Stimulated activated CD4-positive, alpha-beta T cell treated with anti-CD3 and anti-CD28 coated beads, Interleukin-1b, Interleukin-23, amount 100 ng/mL, for 4 hours (primary cell): ENCODE data around the gene PEX19.

ENCODE experiments used
- DNase-seq, 2 donors: peaks; one replicate each; pipeline ENCODE4 v3.0.0-alpha.2; 2020; ENCODE audit warnings: low read depth in 2 of 2

PEX19 gene

DNA sequence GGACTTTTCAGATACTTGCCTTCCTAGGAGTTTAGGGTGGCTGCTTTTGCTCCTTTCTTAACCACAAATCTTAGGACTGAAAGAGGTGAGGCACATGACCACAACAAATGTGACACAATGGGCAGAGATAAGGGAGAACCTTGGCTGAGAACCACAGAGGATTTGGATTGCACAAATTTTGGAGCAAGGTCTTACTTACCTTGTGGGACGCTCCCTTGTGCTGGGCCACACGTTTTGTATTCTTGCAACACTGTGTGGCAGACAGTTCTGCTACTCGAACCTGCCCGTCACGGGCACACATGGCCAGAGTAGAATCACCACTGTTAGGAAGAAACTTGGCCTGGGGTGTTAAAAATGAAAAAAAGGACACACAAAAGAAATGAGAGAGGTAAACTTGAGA lies 46.5 kb downstream of the PEX19 start:
- no peak for DNase-seq

DNA sequence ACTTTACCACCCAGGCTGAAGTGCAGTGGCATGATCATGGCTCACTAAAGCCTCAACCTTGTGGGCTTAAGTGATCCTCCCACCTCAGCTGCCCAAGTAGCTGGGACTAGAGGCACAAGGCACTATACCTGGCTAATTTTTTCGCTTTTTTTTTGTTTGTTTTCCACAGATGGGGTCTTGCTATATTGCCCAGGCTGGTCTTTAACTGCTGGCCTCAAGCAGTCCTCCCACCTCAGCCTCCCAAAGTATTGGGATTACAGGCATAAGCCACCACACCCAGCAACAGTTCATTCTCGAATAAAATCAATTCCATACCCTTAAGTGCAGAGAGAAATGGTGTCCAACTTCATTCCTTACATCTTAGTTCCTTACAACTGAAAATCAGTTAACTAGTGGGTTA lies 47.4 kb downstream of the PEX19 start:
- DNase-seq, result no peak

DNA sequence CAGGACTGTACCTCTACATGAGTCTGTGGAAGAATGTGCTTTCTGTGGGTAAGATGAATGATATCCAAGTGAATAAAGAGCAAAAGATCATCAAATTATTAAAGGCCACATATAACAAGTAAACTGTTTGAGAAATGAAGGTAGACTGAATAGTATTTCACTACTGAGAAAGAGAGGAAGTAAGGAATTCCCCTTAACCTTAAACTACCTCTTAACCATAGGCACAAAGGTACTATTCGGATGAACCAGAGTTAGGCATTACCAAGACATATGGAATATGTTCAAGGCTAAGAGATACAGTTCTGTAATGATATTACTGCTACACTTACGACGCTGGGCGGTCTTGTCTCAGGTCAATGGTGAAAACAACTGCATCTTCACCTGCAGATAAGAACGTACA lies 48.1 kb downstream of the PEX19 start:
- no peak for DNase-seq

GRCh38 chr1:160232911-160233310 lies 52.0 kb downstream of the PEX19 start:
- DNase-seq, result no peak

DNA sequence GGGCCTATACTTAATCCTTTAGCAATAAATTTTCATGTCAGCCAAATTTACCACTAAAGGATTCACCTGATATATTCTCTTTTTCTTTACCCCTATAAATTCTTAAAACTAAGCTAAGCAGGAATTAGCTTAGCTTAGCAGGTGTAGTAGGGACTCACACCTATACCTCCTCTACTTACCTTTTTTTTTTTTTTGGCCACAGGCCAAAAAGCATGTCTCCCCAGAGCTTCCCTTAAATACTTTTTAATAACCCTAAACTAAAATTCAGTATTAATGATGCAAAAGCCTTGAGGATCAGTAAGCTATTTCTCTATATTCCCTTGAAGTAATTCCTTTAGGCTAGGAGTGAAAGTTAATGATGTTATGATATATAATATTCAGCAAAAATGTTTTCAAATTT lies 56.5 kb downstream of the PEX19 start:
- DNase-seq, result no peak

- no peak for DNase-seq
Measured at GRCh38 chr1:160227561-160227960, 57.4 kb downstream of the PEX19 start.

DNA sequence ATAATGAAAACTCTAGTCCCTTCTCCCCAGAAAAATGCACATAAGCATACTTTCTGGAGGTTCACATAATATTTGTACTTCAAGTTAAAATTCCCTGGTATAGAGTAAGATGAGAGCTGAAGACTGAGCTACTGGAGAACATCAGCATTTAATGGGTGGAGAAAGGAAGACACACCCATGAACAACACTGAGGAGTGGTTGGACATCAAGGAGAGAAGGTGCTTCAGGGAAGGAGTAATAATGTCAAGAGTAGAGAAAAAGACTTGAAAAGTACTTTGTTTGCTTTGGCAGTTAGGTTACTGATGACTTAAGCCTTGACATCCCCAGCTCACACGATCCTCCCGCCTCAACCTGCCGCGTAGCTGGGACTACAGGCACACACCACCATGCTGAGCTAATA lies 57.9 kb downstream of the PEX19 start:
- no peak for DNase-seq
